Measurements from ENCODE around the gene STK39.

The STK39 gene

GRCh38 chr2:168234407-168235085, 12.8 kb downstream of the STK39 start:
- no peak for TF ChIP-seq CTCF (IDR thresholded peaks at IDR 0.05)
- Histone ChIP-seq H3K36me3 (no peaks in the 10 kb centered on the region), H3K27ac (peak overlapping the region; percentile 17 to 21), H3K9me3 (no peaks in the 10 kb centered on the region), H3K4me1 (peaks cover 0 to 26% (median 2%) of the 10 kb centered on the region in 4 donors), H3K4me3 (no peak overlapping the region), H3K27me3 (no peaks in the 10 kb centered on the region)
- DNase-seq = no peak
- intact Hi-C loops (cut with DNase I; ENCODE audit: low total_unique reads) = no loop called here

GRCh38 chr2:168233726-168234406, 13.5 kb downstream of the STK39 start:
- Histone ChIP-seq H3K36me3 (no peaks in the 10 kb centered on the region), H3K4me3 (no peak overlapping the region), H3K27ac (peak overlapping the region; percentile 21 to 49), H3K4me1 (peaks cover 0 to 26% (median 2%) of the 10 kb centered on the region in 4 donors), H3K27me3 (no peaks in the 10 kb centered on the region), H3K9me3 (no peaks in the 10 kb centered on the region)
- no peak for TF ChIP-seq CTCF (IDR thresholded peaks at IDR 0.05)
- intact Hi-C loops (cut with DNase I; ENCODE audit: low total_unique reads) = no loop called here
- DNase-seq = no peak

- no peaks in the 10 kb centered on the region for H3K36me3 ChIP-seq
- H3K27ac ChIP-seq = peak overlapping the region; percentile 21 to 49
- peaks cover 0 to 26% (median 2%) of the 10 kb centered on the region in 4 donors for H3K4me1 ChIP-seq
- no peak for DNase-seq
- H3K4me3 ChIP-seq = no peak overlapping the region
- intact Hi-C loops (cut with DNase I; ENCODE audit: low total_unique reads) = no loop called here
- no peak for TF ChIP-seq CTCF (IDR thresholded peaks at IDR 0.05)
- H3K27me3 ChIP-seq = no peaks in the 10 kb centered on the region
- H3K9me3 ChIP-seq = no peaks in the 10 kb centered on the region
These were observed 14.2 kb downstream of the STK39 start for GRCh38 chr2:168233166-168233565.

- Histone ChIP-seq H3K4me1 (peaks cover 0 to 26% (median 2%) of the 10 kb centered on the region in 4 donors), H3K9me3 (no peaks in the 10 kb centered on the region), H3K27me3 (no peaks in the 10 kb centered on the region), H3K4me3 (no peak overlapping the region), H3K27ac (no peak overlapping the region), H3K36me3 (no peaks in the 10 kb centered on the region)
- intact Hi-C loops (cut with DNase I; ENCODE audit: low total_unique reads) = no loop called here
- no peak for TF ChIP-seq CTCF (IDR thresholded peaks at IDR 0.05)
- DNase-seq = no peak
These were observed 15.7 kb downstream of the STK39 start for GRCh38 chr2:168231609-168232241.

- no peak overlapping the region for H3K27ac ChIP-seq
- H3K4me3 ChIP-seq = no peak overlapping the region
- H3K9me3 ChIP-seq = no peaks in the 10 kb centered on the region
- H3K4me1 ChIP-seq = peaks cover 0 to 26% (median 2%) of the 10 kb centered on the region in 4 donors
- no peak for TF ChIP-seq CTCF (IDR thresholded peaks at IDR 0.05)
- H3K36me3 ChIP-seq = no peaks in the 10 kb centered on the region
- intact Hi-C loops (cut with DNase I; ENCODE audit: low total_unique reads) = no loop called here
- DNase-seq = no peak
- H3K27me3 ChIP-seq = no peaks in the 10 kb centered on the region
These were observed 17.0 kb downstream of the STK39 start for GRCh38 chr2:168230389-168230788.
